Neural cell (in vitro differentiated cells): ENCODE results near the gene FSIP1.

Experiments used
- CTCF ChIP-seq: fragments of 450-650 bp; IDR thresholded peaks from 2 replicates; pipeline ENCODE4 v1.5.1; 2014; ENCODE audit warnings: antibody characterized with exemption, mild to moderate bottlenecking, moderate library complexity; ENCODE audit not compliant: poor library complexity, severe bottlenecking
- EZH2 ChIP-seq: fragments of 200-600, 300-800 bp; shearing (Covaris generic), sonication (generic); IDR thresholded peaks from 2 replicates; pipeline ENCODE4 v1.6.1; 2014; ENCODE audit warnings: antibody characterized with exemption, low read length, borderline replicate concordance, mild to moderate bottlenecking; ENCODE audit not compliant: insufficient read depth, poor library complexity, severe bottlenecking
- MXI1 ChIP-seq: fragments of 450-650 bp; conservative IDR thresholded peaks from 2 replicates; pipeline ENCODE4 v1.6.1; 2014; ENCODE audit warnings: antibody characterized with exemption, mild to moderate bottlenecking; ENCODE audit not compliant: poor library complexity, severe bottlenecking
- POLR2AphosphoS5 ChIP-seq: IDR thresholded peaks from 2 replicates; pipeline ENCODE4 v1.6.1; 2012
- RAD21 ChIP-seq: fragments of 450-650 bp; conservative IDR thresholded peaks from 2 replicates; pipeline ENCODE4 v1.6.1; 2014; ENCODE audit warnings: antibody characterized with exemption, mild to moderate bottlenecking, moderate library complexity
- SMC3 ChIP-seq: fragments of 450-650 bp; conservative IDR thresholded peaks from 2 replicates; pipeline ENCODE4 v1.6.1; 2014; ENCODE audit warnings: antibody characterized with exemption, mild to moderate bottlenecking, moderate library complexity; ENCODE audit not compliant: poor library complexity
- TAF1 ChIP-seq: IDR thresholded peaks from 2 replicates; pipeline ENCODE4 v1.6.1; 2012; ENCODE audit warnings: low read depth

- TF ChIP-seq POLR2AphosphoS5 (no peak), CTCF (no peak), TAF1 (no peak), EZH2 (no peak), RAD21 (no peak), SMC3 (no peak), MXI1 (no peak)
Observed at GRCh38 chr15:39744334-39745103, 38.1 kb downstream of the FSIP1 start.
